ENCODE data around the gene RAP1GAP2. TPM values are rescaled to one million over a fixed set of nuclear protein-coding genes. Genes with fewer than 3 reads are reported as not detected.

RAP1GAP2 gene
- polyA plus RNA-seq, 1 of the 3 experiments (the other 2 are of a cell fraction) = 22.0 TPM

GRCh38 chr17:2971851-2972250 is 175.6 kb downstream of the RAP1GAP2 start (continued):
- TF ChIP-seq CTCF (IDR thresholded peaks at IDR 0.05) (no peak), ELF1 (IDR thresholded peaks at IDR 0.05) (no peak), REST (IDR thresholded peaks at IDR 0.05; ENCODE audit: low read depth, low read length) (no peak), GATA2 (CRISPR knock-in tag; IDR thresholded peaks at IDR 0.05) (no peak), PBX3 (IDR thresholded peaks at IDR 0.05) (peak; percentile 35), NRF1 (IDR thresholded peaks at IDR 0.05; ENCODE audit: low read depth, low read length) (no peak), SMC3 (IDR thresholded peaks at IDR 0.05; ENCODE audit: low read depth, low read length) (no peak), IRF3 (IDR thresholded peaks at IDR 0.05; ENCODE audit: low read depth, low read length) (no peak), CHD2 (IDR thresholded peaks at IDR 0.05; ENCODE audit: low read length, partially characterized antibody) (peak; percentile 25), RCOR1 (IDR thresholded peaks at IDR 0.05; ENCODE audit: low read length) (0 out of 2 replicates have a peak, but pooled peaks have one; percentile 22), FOXJ3 (CRISPR knock-in tag; IDR thresholded peaks at IDR 0.05) (no peak), RAD21 (IDR thresholded peaks at IDR 0.05; ENCODE audit: low read length) (no peak), MXI1 (IDR thresholded peaks at IDR 0.05; ENCODE audit: low read depth, low read length) (no peak), TEAD4 (IDR thresholded peaks at IDR 0.05; ENCODE audit: borderline replicate concordance, insufficient read depth) (peak; percentile 45; the same call in 1 of the 2 replicates)
- TF ChIP-seq, protein P1, sequence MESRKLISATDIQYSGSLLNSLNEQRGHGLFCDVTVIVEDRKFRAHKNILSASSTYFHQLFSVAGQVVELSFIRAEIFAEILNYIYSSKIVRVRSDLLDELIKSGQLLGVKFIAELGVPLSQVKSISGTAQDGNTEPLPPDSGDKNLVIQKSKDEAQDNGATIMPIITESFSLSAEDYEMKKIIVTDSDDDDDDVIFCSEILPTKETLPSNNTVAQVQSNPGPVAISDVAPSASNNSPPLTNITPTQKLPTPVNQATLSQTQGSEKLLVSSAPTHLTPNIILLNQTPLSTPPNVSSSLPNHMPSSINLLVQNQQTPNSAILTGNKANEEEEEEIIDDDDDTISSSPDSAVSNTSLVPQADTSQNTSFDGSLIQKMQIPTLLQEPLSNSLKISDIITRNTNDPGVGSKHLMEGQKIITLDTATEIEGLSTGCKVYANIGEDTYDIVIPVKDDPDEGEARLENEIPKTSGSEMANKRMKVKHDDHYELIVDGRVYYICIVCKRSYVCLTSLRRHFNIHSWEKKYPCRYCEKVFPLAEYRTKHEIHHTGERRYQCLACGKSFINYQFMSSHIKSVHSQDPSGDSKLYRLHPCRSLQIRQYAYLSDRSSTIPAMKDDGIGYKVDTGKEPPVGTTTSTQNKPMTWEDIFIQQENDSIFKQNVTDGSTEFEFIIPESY (IDR thresholded peaks at IDR 0.05; ENCODE audit: borderline replicate concordance, low read depth) = no peak

All from SK-N-SH (cell line).